Neuronal stem cell (in vitro differentiated cells): ENCODE measurements around the gene AUTS2.

Experiments
- DNase-seq: peaks from one replicate; pipeline ENCODE4 v3.0.0-alpha.2; 2013; ENCODE audit warnings: low spot score
- H2AFZ ChIP-seq: one replicate; pipeline ENCODE4 v1.6.1; 2013; ENCODE audit warnings: mild to moderate bottlenecking, low read length, inconsistent platforms
- H2AK5ac ChIP-seq: 2 replicates; pipeline ENCODE4 v1.6.1; 2013; ENCODE audit warnings: low read depth, mild to moderate bottlenecking, inconsistent platforms, low read length, moderate library complexity, mixed read lengths
- H2BK120ac ChIP-seq: 2 replicates; pipeline ENCODE4 v1.6.1; 2013; ENCODE audit warnings: low read depth, mild to moderate bottlenecking, inconsistent platforms, low read length, moderate library complexity, mixed read lengths
- H2BK12ac ChIP-seq: one replicate; pipeline ENCODE4 v1.6.1; 2013; ENCODE audit warnings: low read length, inconsistent platforms
- H2BK15ac ChIP-seq: 2 replicates; pipeline ENCODE4 v1.6.1; 2013; ENCODE audit warnings: mild to moderate bottlenecking, low read length, inconsistent platforms, mixed read lengths
- H2BK5ac ChIP-seq: one replicate; pipeline ENCODE4 v1.6.1; 2013; ENCODE audit warnings: inconsistent platforms, mild to moderate bottlenecking, low read length, moderate library complexity
- H3K14ac ChIP-seq: one replicate; pipeline ENCODE4 v1.6.1; 2013; ENCODE audit warnings: low read length, inconsistent platforms
- H3K18ac ChIP-seq: 2 replicates; pipeline ENCODE4 v1.6.1; 2013; ENCODE audit warnings: low read length, inconsistent platforms
- H3K23ac ChIP-seq: 2 replicates; pipeline ENCODE4 v1.6.1; 2013; ENCODE audit warnings: low read depth, mild to moderate bottlenecking, mixed read lengths, low read length, inconsistent platforms; ENCODE audit not compliant: poor library complexity
- H3K27ac ChIP-seq: replicated peaks from 3 replicates; pipeline ENCODE4 v1.5.1; 2013; ENCODE audit warnings: low read length, inconsistent platforms
- H3K27me3 ChIP-seq, 3 experiments: 2 replicates each; pipeline ENCODE4 v1.6.1; 2013; ENCODE audit warnings: low read length in 3 of 3, mild to moderate bottlenecking in 2 of 3, inconsistent platforms in 1 of 3, low read depth in 1 of 3, mixed read lengths in 1 of 3, moderate library complexity in 1 of 3; ENCODE audit not compliant: control insufficient read depth in 3 of 3, insufficient read depth in 3 of 3
- H3K36me3 ChIP-seq, 2 donors: replicated peaks in 1 of 2; 2 replicates each; pipeline ENCODE4 v1.6.1; 2013; ENCODE audit warnings: low read length in 2 of 2; ENCODE audit not compliant: control insufficient read depth in 2 of 2, insufficient read depth in 2 of 2
- H3K4ac ChIP-seq: 2 replicates; pipeline ENCODE4 v1.6.1; 2013; ENCODE audit warnings: inconsistent platforms, mild to moderate bottlenecking, low read length, moderate library complexity
- H3K4me1 ChIP-seq, 2 donors: 1 replicate in 1 of 2; 2 replicates in 1 of 2; pipeline ENCODE4 v1.6.1; 2013; ENCODE audit warnings: low read length in 2 of 2, low read depth in 1 of 2; ENCODE audit not compliant: control insufficient read depth in 2 of 2, insufficient read depth in 1 of 2
- H3K4me2 ChIP-seq: one replicate; pipeline ENCODE4 v1.6.1; 2013; ENCODE audit warnings: mild to moderate bottlenecking, low read length, inconsistent platforms; ENCODE audit not compliant: insufficient read depth, poor library complexity, severe bottlenecking
- H3K4me3 ChIP-seq, 2 donors: 2 replicates each; pipeline ENCODE4 v1.5.1; 2013; ENCODE audit warnings: low read length in 2 of 2, mild to moderate bottlenecking in 2 of 2, inconsistent platforms in 1 of 2, moderate library complexity in 1 of 2
- H3K79me1 ChIP-seq: one replicate; pipeline ENCODE4 v1.6.1; 2013; ENCODE audit warnings: low read depth, mild to moderate bottlenecking, inconsistent platforms, low read length, moderate library complexity
- H3K9ac ChIP-seq: one replicate; pipeline ENCODE4 v1.6.1; 2013; ENCODE audit warnings: mild to moderate bottlenecking, low read depth, low read length, inconsistent platforms; ENCODE audit not compliant: poor library complexity
- H3K9me3 ChIP-seq, 2 donors: replicated peaks in 1 of 2; 2 replicates each; pipeline versions ENCODE3 to v1.6.1; 2013; ENCODE audit warnings: low read length in 2 of 2, mild to moderate bottlenecking in 2 of 2, inconsistent platforms in 1 of 2, low read depth in 1 of 2, mixed read lengths in 1 of 2, moderate library complexity in 1 of 2; ENCODE audit not compliant: control insufficient read depth in 2 of 2, insufficient read depth in 1 of 2
- H4K8ac ChIP-seq: one replicate; pipeline ENCODE4 v1.6.1; 2013; ENCODE audit warnings: low read depth, mild to moderate bottlenecking, inconsistent platforms, low read length, moderate library complexity
- H4K91ac ChIP-seq: one replicate; pipeline ENCODE4 v1.6.1; 2013; ENCODE audit warnings: low read length, low read depth, mild to moderate bottlenecking, inconsistent platforms; ENCODE audit not compliant: poor library complexity
- WGBS, 2 donors: extraction: QIAGEN DNeasy Blood & Tissue Kit; methylation state at CpG; one replicate each; pipeline ENCODE4 v1.1.7; 2013; ENCODE audit warnings: missing lambda C conversion rate in 2 of 2, mixed read lengths in 1 of 2; ENCODE audit not compliant: insufficient read length in 2 of 2, insufficient replicate concordance in 1 of 2; ENCODE audit errors: extremely low coverage in 2 of 2; 5-methylcytosine and 5-hydroxymethylcytosine counted together

The AUTS2 gene

DNA sequence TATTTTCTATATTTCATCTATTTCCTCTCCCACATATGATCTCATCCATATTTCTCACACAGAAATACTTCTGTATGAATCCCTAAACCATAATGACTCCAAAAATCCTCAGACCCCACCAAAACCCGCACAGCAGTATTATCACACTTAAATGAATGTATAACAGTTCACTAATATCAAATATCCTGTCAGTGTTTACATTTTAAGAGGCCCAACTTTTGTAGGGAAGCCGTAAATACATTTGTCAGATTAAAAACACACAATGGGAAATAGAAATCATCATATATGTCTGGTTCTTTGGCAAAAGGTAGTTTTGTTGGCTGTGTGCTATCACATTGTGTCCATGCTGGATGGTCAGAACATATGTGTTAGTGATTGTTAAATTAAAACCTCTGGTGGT is 4.2 kb downstream of the AUTS2 start:
- no CpG with 5 or more reads among the region's 2 CpGs for WGBS, 2 donors
- H3K36me3 ChIP-seq = no peaks in the 10 kb centered on the region
- no peak overlapping the region for H2AFZ ChIP-seq
- no peak overlapping the region for H3K23ac ChIP-seq
- H3K18ac ChIP-seq = no peak overlapping the region
- H3K4me2 ChIP-seq = no peak overlapping the region
- no peak overlapping the region for H4K91ac ChIP-seq
- no peak overlapping the region for H2AK5ac ChIP-seq
- no peak overlapping the region for H2BK5ac ChIP-seq
- H2BK12ac ChIP-seq = no peak overlapping the region
- H3K9ac ChIP-seq = no peak overlapping the region
- peaks cover 3% of the 10 kb centered on the region for H3K79me1 ChIP-seq
- H3K4me3 ChIP-seq = no peak overlapping the region
- H4K8ac ChIP-seq = no peak overlapping the region
- H3K9me3 ChIP-seq = no peaks in the 10 kb centered on the region
- no peak overlapping the region for H3K14ac ChIP-seq
- no peak overlapping the region for H2BK15ac ChIP-seq
- no peak overlapping the region for H3K4ac ChIP-seq
- no peak for DNase-seq
- peaks cover 0 to 36% (median 0%) of the 10 kb centered on the region in 3 experiments for H3K27me3 ChIP-seq
- no peak overlapping the region for H3K27ac ChIP-seq
- H3K4me1 ChIP-seq = peaks cover 4 to 15% of the 10 kb centered on the region in 2 donors
- no peak overlapping the region for H2BK120ac ChIP-seq

DNA sequence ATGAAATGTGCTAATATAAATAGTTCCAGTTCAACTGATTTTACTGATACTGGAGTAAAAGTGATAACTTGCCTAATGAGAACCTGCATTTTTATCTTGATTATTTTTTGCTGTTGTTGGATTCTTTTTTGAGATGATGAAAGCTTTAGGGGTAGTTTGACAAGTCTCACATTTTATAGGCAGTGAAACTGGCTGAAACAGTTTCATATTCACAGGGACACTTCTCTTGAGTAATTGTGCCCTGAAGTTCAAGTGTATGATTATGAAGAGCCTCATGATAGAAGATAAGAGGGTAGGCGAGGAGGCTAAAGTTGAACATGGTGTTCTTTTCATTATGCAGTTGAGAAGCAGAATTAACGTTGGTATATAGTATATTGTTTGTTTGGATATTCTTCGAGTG is 5.1 kb downstream of the AUTS2 start:
- Histone ChIP-seq H3K27me3 (peaks cover 0 to 40% (median 0%) of the 10 kb centered on the region in 3 experiments), H2BK120ac (no peak overlapping the region), H3K4ac (no peak overlapping the region), H3K79me1 (peaks cover 4% of the 10 kb centered on the region), H3K14ac (no peak overlapping the region), H2AFZ (no peak overlapping the region), H2BK5ac (no peak overlapping the region), H4K91ac (no peak overlapping the region), H2BK12ac (no peak overlapping the region), H3K9ac (no peak overlapping the region), H2AK5ac (no peak overlapping the region), H3K36me3 (no peaks in the 10 kb centered on the region), H4K8ac (no peak overlapping the region), H3K4me3 (no peak overlapping the region), H3K9me3 (no peaks in the 10 kb centered on the region), H3K23ac (no peak overlapping the region), H3K18ac (no peak overlapping the region), H3K4me2 (no peak overlapping the region), H3K27ac (no peak overlapping the region), H2BK15ac (no peak overlapping the region), H3K4me1 (peaks cover 4 to 15% of the 10 kb centered on the region in 2 donors)
- DNase-seq = no peak
- no CpG with 5 or more reads among the region's 3 CpGs for WGBS, 2 donors

DNA sequence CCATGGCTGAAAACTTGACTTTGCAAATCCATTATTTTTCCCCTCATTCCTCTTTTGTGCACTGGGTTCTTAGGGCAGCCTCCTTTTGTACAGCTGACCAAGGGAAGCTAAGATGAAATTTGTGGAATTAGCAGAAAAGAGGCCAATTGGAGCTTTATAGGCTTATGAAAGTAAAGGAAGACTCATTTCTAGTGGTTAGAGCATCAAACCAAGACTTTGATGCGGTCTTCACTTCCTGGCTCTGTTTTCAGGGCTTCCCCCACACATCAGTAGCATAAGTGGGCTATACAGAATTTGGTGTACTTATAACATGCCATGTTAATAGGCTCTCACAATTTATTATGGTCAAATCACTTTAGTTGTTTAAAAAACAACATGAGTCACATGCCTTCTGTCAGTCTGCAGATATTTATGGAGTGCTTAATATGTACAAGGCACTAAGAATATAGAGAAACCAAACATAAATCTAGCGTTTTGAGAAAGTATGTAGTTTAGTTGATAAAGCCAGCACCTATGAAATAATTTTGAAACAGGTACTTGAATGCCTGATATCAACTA is 5.7 kb downstream of the AUTS2 start:
- Histone ChIP-seq H3K4me3 (no peak overlapping the region), H3K27ac (no peak overlapping the region), H3K4me1 (peaks cover 4 to 15% of the 10 kb centered on the region in 2 donors), H3K14ac (no peak overlapping the region), H3K18ac (no peak overlapping the region), H2BK12ac (no peak overlapping the region), H3K27me3 (peaks cover 0 to 45% (median 0%) of the 10 kb centered on the region in 3 experiments), H2BK5ac (no peak overlapping the region), H3K23ac (no peak overlapping the region), H4K8ac (no peak overlapping the region), H2AFZ (no peak overlapping the region), H3K36me3 (no peaks in the 10 kb centered on the region), H3K9ac (no peak overlapping the region), H2AK5ac (no peak overlapping the region), H2BK15ac (no peak overlapping the region), H3K4me2 (no peak overlapping the region), H3K4ac (no peak overlapping the region), H3K79me1 (peaks cover 4% of the 10 kb centered on the region), H2BK120ac (no peak overlapping the region), H4K91ac (no peak overlapping the region), H3K9me3 (no peaks in the 10 kb centered on the region)
- WGBS, 2 donors = no CpG with 5 or more reads among the region's 2 CpGs
- DNase-seq = no peak

DNA sequence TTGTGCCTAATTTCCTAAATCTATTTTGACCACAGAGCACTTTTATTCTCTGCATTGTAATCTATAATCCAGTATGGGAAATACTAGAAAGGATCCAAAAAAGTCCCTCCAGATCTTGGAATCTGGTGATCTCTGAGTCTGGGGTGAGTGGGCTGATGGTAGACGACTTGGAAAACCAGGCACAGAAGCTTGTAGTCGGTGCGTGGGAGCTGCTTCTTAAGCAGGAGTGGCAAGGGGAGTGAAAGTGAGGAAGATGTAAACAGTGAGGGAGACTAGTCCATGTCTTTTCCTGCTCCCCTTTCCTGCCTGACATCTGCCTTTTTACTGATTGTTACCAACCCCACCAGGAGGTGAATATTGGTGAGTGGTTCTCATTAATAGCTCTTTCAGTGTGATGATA is 6.8 kb downstream of the AUTS2 start:
- H4K91ac ChIP-seq = no peak overlapping the region
- H2BK5ac ChIP-seq = no peak overlapping the region
- no peak overlapping the region for H3K4me3 ChIP-seq
- H3K4me2 ChIP-seq = no peak overlapping the region
- H3K14ac ChIP-seq = no peak overlapping the region
- no peak overlapping the region for H2BK15ac ChIP-seq
- DNase-seq = no peak
- no peak overlapping the region for H2BK12ac ChIP-seq
- H3K79me1 ChIP-seq = peaks cover 4% of the 10 kb centered on the region
- H2BK120ac ChIP-seq = no peak overlapping the region
- no peak overlapping the region for H4K8ac ChIP-seq
- H3K9ac ChIP-seq = no peak overlapping the region
- no peaks in the 10 kb centered on the region for H3K9me3 ChIP-seq
- no peak overlapping the region for H3K27ac ChIP-seq
- H3K27me3 ChIP-seq = peaks cover 0 to 47% (median 0%) of the 10 kb centered on the region in 3 experiments
- no peaks in the 10 kb centered on the region for H3K36me3 ChIP-seq
- H3K18ac ChIP-seq = no peak overlapping the region
- H3K4ac ChIP-seq = no peak overlapping the region
- no CpG with 5 or more reads among the region's 3 CpGs for whole genome bisulfite sequencing, 2 donors
- no peak overlapping the region for H2AK5ac ChIP-seq
- H2AFZ ChIP-seq = no peak overlapping the region
- H3K23ac ChIP-seq = no peak overlapping the region
- peaks cover 4 to 15% of the 10 kb centered on the region in 2 donors for H3K4me1 ChIP-seq
